RWPE1 (cell line): ENCODE data around the gene ZMYND12.

Source experiments
- CTCF ChIA-PET: fragments of 350-600 bp; sonication (Branson Sonifier 250); formaldehyde crosslinking; extraction: SDS; loops from one replicate; lab custom pipeline; 2021; lab: Yijun Ruan, JAX
- POLR2A ChIA-PET: fragments of 400-600 bp; formaldehyde crosslinking; extraction: SDS; loops from one replicate; lab custom pipeline; 2020; ENCODE audit warnings: antibody characterized with exemption; ENCODE audit not compliant: low non-redundant PET; lab: Yijun Ruan, JAX
- DNase-seq: peaks from one replicate; pipeline ENCODE4 v3.0.0; 2012; ENCODE audit warnings: low spot score
- H3K27ac ChIP-seq: fragments of 450-650 bp; 2 replicates; pipeline ENCODE4 v1.5.1; 2017
- CTCF ChIP-seq: fragments of 450-650 bp; conservative IDR thresholded peaks from 2 replicates; pipeline ENCODE4 v1.5.1; 2017; ENCODE audit warnings: low read depth, mild to moderate bottlenecking

Gene ZMYND12

GRCh38 chr1:42431514-42431913 is 24.3 kb downstream of the ZMYND12 start:
- H3K27ac ChIP-seq: no peak overlapping the region
- ChIA-PET CTCF (no interaction called here), POLR2A (no interaction called here)
- no peak for DNase-seq
- TF ChIP-seq CTCF: no peak

GRCh38 chr1:42430286-42431135 is 25.3 kb downstream of the ZMYND12 start:
- CTCF ChIA-PET: interaction anchor here (0.5 kb wide), 1 partner anchor 1148 kb away, joined by 3 read pairs; no protein-coding TSS in a partner anchor

GRCh38 chr1:42429603-42430002 is 26.2 kb downstream of the ZMYND12 start:
- ChIA-PET POLR2A (no interaction called here), CTCF (interaction anchor here (0.6 kb wide), 1 partner anchor 85 kb away, joined by 4 read pairs; no protein-coding TSS in a partner anchor)
- DNase-seq: no peak
- H3K27ac ChIP-seq: no peak overlapping the region
- TF ChIP-seq CTCF: no peak

More at GRCh38 chr1:42430286-42431135, 25.3 kb downstream of the ZMYND12 start:
- POLR2A ChIA-PET: no interaction called here
- TF ChIP-seq CTCF: no peak
- DNase-seq: no peak
- no peak overlapping the region for H3K27ac ChIP-seq

- no peak overlapping the region for H3K27ac ChIP-seq
- ChIA-PET CTCF (no interaction called here), POLR2A (no interaction called here)
- no peak for DNase-seq
- TF ChIP-seq CTCF: no peak
Observed at GRCh38 chr1:42427240-42427639, 28.6 kb downstream of the ZMYND12 start.

GRCh38 chr1:42424201-42424600 is 31.6 kb downstream of the ZMYND12 start:
- ChIA-PET POLR2A (interaction anchor here (0.5 kb wide), 1 partner anchor 231 kb away, joined by 3 read pairs; no protein-coding TSS in a partner anchor), CTCF (no interaction called here)
- no peak for DNase-seq
- H3K27ac ChIP-seq: no peak overlapping the region
- TF ChIP-seq CTCF: no peak

- ChIA-PET CTCF (interaction anchor here (0.6 kb wide), 1 partner anchor 9 kb away, joined by 3 read pairs; no protein-coding TSS in a partner anchor), POLR2A (no interaction called here)
- TF ChIP-seq CTCF: no peak
Observed at GRCh38 chr1:42423681-42424080, 32.1 kb downstream of the ZMYND12 start.

More at GRCh38 chr1:42423681-42424080, 32.1 kb downstream of the ZMYND12 start:
- H3K27ac ChIP-seq: no peak overlapping the region
- no peak for DNase-seq
